Brain microvascular endothelial cell (primary cell): ENCODE results near the gene KRTAP3-1.
"Not testable (repeated sequence)": the region's sequence is repeated elsewhere in the genome, so short reads cannot be mapped to it uniquely, and the experiment has no call there.

ENCODE experiments used
- DNase-seq: peaks from one replicate; pipeline ENCODE4 v3.0.0-alpha.2; 2020
- H3K27ac ChIP-seq: fragments of 250-450 bp; sonication (Bioruptor Pico); 2 replicates; pipeline ENCODE4 v1.5.1; 2020; ENCODE audit warnings: mild to moderate bottlenecking, moderate library complexity
- H3K27me3 ChIP-seq: fragments of 250-450 bp; sonication (Bioruptor Pico); replicated peaks from 2 replicates; pipeline ENCODE4 v1.5.1; 2020; ENCODE audit warnings: mild to moderate bottlenecking
- H3K36me3 ChIP-seq: fragments of 250-450 bp; sonication (Bioruptor Pico); replicated peaks from 2 replicates; pipeline ENCODE4 v1.5.1; 2020; ENCODE audit warnings: mild to moderate bottlenecking
- H3K4me3 ChIP-seq: 2 replicates; pipeline ENCODE4 v1.5.1; 2011; ENCODE audit warnings: low read depth, mild to moderate bottlenecking, control low read depth, low read length, moderate library complexity
- in situ Hi-C: cut with HindIII; loops from 2 replicates; pipeline ENCODE4 v1.10.0; 2017; ENCODE audit warnings: low sequenced_read_pairs, low pct_ligation_motif_present
- TF ChIP-seq, protein P1 (sequence below): IDR thresholded peaks from 2 replicates; pipeline ENCODE4 v1.5.1; 2011; ENCODE audit warnings: low read depth, mild to moderate bottlenecking, moderate library complexity, low read length, control low read depth, inconsistent platforms; ENCODE audit errors: missing control alignments

The KRTAP3-1 gene

DNA sequence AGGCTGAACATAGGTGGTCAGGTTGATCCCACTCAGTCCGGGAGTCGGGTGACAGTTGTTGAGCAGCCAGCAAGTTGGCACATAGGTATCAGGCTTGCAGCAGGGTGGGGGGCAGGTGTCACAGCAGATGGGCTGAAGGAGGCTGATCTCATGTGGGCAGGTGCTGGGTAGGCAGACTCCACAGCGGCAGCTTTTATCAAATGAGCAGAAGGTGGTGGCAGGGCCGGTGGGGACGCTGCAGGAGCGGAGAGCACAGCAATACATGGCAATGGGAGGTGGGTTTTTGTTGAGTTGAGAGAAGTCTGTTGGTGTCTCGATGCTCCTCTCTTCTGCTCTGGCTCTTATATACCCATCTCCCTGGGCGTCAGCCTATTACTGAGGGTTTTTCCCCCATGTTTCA lies at the start of gene KRTAP3-1:
Gene KRTAP3-1, minus strand, starts transcription at position 318 of the 400 bp plus-strand sequence. Its CDS starts 54 bp downstream, at position 264.
- H3K4me3 ChIP-seq: no peak within 1 kb of the TSS
- in situ Hi-C loops: no loop called here
- DNase-seq: no peak
- TF ChIP-seq, protein P1, sequence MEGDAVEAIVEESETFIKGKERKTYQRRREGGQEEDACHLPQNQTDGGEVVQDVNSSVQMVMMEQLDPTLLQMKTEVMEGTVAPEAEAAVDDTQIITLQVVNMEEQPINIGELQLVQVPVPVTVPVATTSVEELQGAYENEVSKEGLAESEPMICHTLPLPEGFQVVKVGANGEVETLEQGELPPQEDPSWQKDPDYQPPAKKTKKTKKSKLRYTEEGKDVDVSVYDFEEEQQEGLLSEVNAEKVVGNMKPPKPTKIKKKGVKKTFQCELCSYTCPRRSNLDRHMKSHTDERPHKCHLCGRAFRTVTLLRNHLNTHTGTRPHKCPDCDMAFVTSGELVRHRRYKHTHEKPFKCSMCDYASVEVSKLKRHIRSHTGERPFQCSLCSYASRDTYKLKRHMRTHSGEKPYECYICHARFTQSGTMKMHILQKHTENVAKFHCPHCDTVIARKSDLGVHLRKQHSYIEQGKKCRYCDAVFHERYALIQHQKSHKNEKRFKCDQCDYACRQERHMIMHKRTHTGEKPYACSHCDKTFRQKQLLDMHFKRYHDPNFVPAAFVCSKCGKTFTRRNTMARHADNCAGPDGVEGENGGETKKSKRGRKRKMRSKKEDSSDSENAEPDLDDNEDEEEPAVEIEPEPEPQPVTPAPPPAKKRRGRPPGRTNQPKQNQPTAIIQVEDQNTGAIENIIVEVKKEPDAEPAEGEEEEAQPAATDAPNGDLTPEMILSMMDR: no peak
- no peak within 1 kb of the TSS for H3K27ac ChIP-seq
- H3K36me3 ChIP-seq: no peaks in the 10 kb centered on the region
- no peaks in the 10 kb centered on the region for H3K27me3 ChIP-seq

DNA sequence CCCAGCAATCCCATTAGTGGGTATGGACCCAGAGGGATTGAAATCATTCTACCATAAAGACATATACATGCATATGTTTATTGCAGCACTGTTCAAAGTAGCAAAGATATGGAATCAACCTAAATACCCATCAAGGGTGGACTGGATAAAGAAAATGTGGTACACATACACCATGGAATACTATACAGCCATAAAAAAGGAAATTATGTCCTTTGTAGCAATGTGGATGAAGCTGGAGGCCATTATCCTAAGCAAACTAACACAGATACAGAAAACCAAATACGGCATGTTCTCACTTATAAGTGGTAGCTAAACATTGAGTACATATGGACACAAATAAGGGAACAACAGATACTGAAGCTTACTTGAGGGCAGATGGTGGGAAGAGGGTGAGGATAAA lies 48.6 kb upstream of the KRTAP3-1 start:
- Histone ChIP-seq H3K36me3 (no peaks in the 10 kb centered on the region), H3K4me3 (no peak overlapping the region), H3K27ac (no peak overlapping the region), H3K27me3 (no peaks in the 10 kb centered on the region)
- no peak for DNase-seq
- TF ChIP-seq, protein P1: no peak
- in situ Hi-C loops: no loop called here

DNA sequence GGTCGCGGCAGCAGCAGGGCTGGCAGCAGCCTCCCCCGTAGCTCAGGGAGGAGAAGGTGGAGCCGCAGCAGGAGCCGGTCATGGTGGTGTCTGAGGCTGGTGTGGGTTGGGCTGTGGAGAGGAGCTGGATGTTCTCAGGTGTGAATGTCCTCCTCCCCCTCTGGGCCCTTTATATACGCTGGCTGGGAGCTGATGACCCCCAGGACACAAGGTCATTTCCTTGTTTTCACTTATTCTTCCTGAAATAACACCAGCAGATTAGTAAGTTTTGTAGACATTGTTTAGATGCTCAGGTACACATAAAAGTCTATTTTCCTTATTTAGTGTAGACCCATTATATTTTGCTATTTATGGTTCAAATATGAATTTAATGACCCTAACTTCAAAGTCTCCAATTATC lies 46.2 kb upstream of the KRTAP3-1 start, which contains the start of gene KRTAP2-2:
Gene KRTAP2-2, minus strand, starts transcription at position 101 of the 400 bp plus-strand sequence. Its CDS starts 19 bp downstream, at position 82.
- in situ Hi-C loops, H3K36me3 ChIP-seq, H3K4me3 ChIP-seq, H3K27me3 ChIP-seq, H3K27ac ChIP-seq, DNase-seq: not testable (repeated sequence)

DNA sequence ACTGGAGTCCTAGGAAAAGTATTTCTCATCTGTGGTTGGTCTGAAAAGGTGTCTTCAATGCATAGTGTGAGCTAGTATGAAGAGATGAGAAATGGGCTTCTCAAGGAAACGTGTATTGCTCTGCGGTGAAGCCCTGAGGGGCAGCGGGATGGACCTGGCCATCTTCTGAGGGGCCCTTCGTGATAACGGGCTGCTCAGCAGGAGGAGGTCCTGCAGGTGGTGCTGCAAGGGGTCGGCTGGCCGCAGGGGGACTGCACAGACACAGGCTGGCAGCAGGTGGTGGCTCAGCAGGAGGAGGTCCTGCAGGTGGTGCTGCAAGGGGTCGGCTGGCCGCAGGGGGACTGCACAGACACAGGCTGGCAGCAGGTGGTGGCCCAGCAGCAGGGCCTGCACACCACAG lies 45.6 kb upstream of the KRTAP3-1 start:
- DNase-seq, in situ Hi-C loops, H3K36me3 ChIP-seq, H3K4me3 ChIP-seq, H3K27me3 ChIP-seq, H3K27ac ChIP-seq: not testable (repeated sequence)

DNA sequence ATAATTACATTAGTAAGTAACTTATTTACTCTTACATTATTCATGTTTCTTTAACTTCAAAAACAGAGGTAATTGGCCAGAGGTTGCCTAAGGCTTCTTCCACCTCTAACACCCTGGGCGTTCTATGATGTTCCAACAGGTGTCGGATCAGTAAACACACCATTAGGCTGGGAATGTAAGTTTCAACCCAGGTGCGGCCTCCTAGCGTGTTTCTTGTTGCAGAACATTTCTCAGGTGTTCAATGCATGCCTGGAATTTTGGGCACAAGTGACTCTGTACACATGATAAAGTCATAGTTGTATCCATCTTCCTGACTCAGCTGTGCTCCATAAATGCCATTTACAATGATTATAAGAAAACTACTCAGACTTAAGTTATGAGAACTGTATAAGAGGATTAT lies 45.1 kb upstream of the KRTAP3-1 start:
- Histone ChIP-seq H3K4me3 (no peak overlapping the region), H3K27me3 (no peaks in the 10 kb centered on the region), H3K36me3 (no peaks in the 10 kb centered on the region), H3K27ac (no peak overlapping the region)
- TF ChIP-seq, protein P1: no peak
- DNase-seq: no peak
- in situ Hi-C loops: no loop called here

DNA sequence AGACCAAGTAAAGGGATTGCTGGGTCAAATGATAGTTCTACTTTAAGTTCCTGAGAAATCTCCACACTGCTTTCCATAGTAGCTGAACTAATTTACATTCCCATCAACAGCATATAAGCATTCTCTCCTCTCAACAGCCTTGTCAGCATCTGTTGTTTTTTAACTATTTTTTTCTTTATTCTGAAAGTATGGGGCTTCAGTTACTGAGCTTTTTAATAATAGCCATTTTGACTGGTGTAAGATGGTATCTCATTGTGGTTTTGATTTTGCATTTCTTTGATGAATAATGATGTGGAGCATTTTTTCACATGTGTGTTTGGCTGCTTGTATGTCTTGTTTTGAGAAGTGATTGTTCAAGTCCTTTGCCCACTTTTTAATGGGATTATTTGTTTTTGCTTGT lies 43.6 kb upstream of the KRTAP3-1 start:
- H3K36me3 ChIP-seq: no peaks in the 10 kb centered on the region
- TF ChIP-seq, protein P1: no peak
- H3K4me3 ChIP-seq: no peak overlapping the region
- in situ Hi-C loops: no loop called here
- no peaks in the 10 kb centered on the region for H3K27me3 ChIP-seq
- DNase-seq: no peak
- no peak overlapping the region for H3K27ac ChIP-seq

DNA sequence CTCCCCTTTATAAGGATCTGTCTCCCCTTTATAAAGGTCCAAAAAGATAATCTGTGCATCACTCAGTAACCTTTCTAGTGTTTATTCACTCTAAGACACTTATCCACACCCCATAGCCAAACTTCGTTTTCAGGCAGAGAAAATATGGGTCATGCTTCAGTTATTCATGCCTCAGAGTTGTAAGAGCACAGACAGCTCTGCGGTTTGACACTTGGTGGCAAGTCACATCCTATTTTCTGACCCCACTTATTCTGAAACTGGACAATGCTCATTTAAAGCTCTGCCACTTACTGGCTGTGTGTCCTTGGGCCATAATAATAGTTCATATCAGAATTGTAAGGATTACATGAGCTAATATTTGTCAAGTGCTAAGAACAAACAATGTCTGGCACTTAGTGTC lies 40.2 kb upstream of the KRTAP3-1 start:
- peak; percentile 78 for DNase-seq
- peak overlapping the region; percentile 78 for H3K27ac ChIP-seq
- no peaks in the 10 kb centered on the region for H3K27me3 ChIP-seq
- TF ChIP-seq, protein P1: no peak
- H3K36me3 ChIP-seq: no peaks in the 10 kb centered on the region
- H3K4me3 ChIP-seq: no peak overlapping the region
- in situ Hi-C loops: no loop called here
